ENCODE measurements around the gene COL20A1. TPM values are rescaled to one million over a fixed set of nuclear protein-coding genes. Genes with fewer than 3 reads are reported as not detected.

COL20A1 gene
- total RNA-seq, 4 donors from 2014 or later: not detected

DNA sequence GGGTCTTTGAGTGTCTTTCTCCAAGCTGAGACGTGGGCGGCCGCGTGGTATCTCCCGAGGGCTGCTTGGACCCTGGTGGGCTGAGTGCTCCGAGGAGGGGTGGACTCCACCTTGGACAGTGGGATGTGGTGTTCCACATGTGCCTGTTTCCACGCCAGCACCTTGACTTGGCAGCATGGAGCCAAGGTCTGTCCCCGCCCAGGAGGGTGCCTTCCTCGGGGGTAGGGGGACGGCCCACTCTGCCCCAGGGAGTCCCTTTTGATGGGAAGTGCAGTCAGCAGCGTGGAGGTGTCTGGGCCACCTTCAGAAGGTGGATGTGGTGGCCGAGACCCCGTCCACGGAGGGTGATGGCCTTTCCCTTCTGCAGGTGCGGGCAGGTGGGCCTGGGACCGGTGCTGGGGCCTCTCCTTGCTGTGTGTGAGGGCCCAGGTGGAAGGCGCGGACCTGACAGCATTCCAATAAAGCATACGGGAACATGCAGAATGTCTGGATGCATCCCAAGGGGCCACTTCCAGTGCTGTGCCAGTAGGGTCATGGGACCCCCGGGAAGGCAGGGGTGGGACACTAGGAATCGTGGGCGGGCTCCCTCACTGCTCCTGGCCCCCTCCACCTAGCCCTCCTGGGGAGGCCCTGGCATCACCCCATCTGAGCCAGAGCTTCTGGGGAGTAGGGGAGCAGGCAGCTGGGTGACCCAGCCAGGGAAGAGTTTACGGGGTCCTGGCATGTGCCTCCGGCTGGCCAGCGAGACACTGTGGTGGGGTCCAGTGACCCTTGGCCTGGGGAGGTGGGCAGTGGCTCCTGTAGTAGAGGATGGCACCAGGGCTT lies 3.5 kb upstream of the COL20A1 start:
- no peak for DNase-seq (ENCODE audit: low spot score in 2 of 2)
- TF ChIP-seq, protein P1, sequence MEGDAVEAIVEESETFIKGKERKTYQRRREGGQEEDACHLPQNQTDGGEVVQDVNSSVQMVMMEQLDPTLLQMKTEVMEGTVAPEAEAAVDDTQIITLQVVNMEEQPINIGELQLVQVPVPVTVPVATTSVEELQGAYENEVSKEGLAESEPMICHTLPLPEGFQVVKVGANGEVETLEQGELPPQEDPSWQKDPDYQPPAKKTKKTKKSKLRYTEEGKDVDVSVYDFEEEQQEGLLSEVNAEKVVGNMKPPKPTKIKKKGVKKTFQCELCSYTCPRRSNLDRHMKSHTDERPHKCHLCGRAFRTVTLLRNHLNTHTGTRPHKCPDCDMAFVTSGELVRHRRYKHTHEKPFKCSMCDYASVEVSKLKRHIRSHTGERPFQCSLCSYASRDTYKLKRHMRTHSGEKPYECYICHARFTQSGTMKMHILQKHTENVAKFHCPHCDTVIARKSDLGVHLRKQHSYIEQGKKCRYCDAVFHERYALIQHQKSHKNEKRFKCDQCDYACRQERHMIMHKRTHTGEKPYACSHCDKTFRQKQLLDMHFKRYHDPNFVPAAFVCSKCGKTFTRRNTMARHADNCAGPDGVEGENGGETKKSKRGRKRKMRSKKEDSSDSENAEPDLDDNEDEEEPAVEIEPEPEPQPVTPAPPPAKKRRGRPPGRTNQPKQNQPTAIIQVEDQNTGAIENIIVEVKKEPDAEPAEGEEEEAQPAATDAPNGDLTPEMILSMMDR (IDR thresholded peaks at IDR 0.05): no peak
- TF ChIP-seq POLR2A (IDR thresholded peaks at IDR 0.05): no peak
- WGBS, 2 donors: 84 to 85% methylated on average over 23 to 25 of the region's 25 CpGs
- no peak overlapping the region for H3K4me3 ChIP-seq (ENCODE audit: low read depth, poor library complexity, severe bottlenecking)
- intact Hi-C loops (cut with DNase I; ENCODE audit: low total_unique reads): no loop called here

DNA sequence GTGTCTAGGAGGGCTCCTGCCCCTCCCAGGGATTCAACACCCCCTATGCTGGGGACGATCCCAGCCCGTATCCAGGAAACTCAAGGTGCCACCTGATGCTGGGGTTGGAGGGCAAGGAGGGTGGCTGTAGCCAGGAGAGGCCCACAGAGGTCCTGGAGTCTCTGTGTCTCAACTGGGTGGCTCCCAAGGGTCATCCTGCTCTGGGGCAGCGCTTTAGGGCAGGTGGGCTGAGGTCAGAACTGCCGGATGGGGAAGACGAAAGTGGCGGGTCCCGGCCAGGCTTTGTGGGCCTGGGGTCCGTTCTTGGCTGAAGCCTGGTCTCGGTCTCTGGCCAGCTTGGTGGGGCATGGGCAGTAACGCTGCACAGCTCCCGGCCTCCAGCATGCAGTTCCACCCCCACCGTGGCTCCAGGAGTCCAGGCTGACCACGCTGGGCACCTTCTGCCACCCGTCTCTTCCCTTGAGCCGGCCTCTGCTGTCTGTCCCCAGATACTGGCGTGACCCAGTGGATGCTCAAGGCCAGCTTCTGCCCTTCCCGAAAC lies 2.8 kb upstream of the COL20A1 start:
- TF ChIP-seq POLR2A (IDR thresholded peaks at IDR 0.05): no peak
- TF ChIP-seq, protein P1 (IDR thresholded peaks at IDR 0.05): no peak
- WGBS, 2 donors: 66 to 76% methylated on average over 13 to 15 of the region's 17 CpGs
- DNase-seq (ENCODE audit: low spot score in 2 of 2): no peak
- intact Hi-C loops (cut with DNase I; ENCODE audit: low total_unique reads): no loop called here
- no peak overlapping the region for H3K4me3 ChIP-seq (ENCODE audit: low read depth, poor library complexity, severe bottlenecking)

DNA sequence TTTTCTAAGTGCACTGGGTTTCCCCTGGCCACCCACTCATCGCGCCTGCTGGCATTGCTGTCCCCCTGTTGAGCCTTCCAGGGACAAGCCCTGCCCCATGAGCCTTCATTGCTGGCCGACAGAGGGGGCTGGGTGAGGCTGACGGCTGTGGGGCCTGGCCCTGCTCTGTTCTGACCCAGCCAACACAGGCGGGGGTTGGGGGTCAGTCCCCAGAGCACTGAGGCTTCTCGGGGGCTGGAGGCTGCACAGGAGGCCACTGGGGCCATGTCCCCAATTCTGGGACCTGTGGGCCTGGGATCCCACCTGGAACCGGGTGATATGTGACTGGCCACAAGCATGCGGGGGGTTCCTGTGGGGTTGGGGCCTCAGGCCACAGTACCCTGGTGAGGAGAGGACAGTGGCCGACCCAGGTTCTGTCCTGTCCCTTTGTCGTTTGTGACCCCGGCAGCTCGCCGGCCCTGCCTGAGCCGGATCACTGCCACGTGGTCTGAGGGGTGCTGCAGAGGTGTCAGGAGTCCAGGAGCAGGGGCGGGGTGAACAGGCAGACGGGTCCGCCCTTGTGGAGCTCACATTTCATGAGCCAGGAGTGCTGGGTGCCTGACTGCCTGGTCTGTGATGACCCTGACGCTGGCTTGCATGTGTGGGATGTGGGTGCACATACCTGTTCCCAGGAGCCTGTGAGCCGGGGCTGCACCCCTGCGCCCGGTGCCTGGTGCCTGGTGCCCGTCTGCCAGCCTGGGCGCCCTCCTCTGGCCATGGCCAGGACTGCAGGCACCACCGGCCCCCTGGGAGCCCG lies 2.1 kb upstream of the COL20A1 start:
- intact Hi-C loops (cut with DNase I; ENCODE audit: low total_unique reads): no loop called here
- 29 to 39% methylated on average over 13 to 16 of the region's 26 CpGs for WGBS, 2 donors
- TF ChIP-seq, protein P1 (IDR thresholded peaks at IDR 0.05): no peak
- no peak for TF ChIP-seq POLR2A (IDR thresholded peaks at IDR 0.05)
- no peak for DNase-seq (ENCODE audit: low spot score in 2 of 2)
- no peak overlapping the region for H3K4me3 ChIP-seq (ENCODE audit: low read depth, poor library complexity, severe bottlenecking)

DNA sequence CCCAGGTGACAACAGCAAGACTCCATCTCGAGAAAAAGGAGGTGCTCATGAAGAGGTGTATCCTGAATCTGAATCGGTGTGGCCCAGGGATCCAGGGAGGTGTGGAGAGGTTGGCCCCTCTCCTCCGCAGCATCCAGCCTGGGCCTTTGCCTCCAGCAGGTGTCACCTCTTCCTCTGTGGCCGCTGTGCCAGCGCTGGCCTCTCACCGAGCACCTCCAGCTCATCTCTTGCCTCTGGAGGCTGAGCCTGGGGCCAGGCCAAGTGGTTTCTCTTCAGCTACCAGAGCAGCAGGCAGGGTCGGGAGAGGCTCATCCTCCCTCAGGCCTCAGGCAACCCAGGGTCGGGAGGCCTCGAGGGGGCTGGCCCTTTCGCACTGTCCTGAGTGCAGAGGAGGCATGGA lies 1.2 kb upstream of the COL20A1 start:
- 67 to 85% methylated on average over 6 to 10 of the region's 10 CpGs for WGBS, 2 donors
- TF ChIP-seq, protein P1 (IDR thresholded peaks at IDR 0.05): no peak
- TF ChIP-seq POLR2A (IDR thresholded peaks at IDR 0.05): no peak
- intact Hi-C loops (cut with DNase I; ENCODE audit: low total_unique reads): no loop called here
- no peak for DNase-seq (ENCODE audit: low spot score in 2 of 2)
- no peak overlapping the region for H3K4me3 ChIP-seq (ENCODE audit: low read depth, poor library complexity, severe bottlenecking)

DNA sequence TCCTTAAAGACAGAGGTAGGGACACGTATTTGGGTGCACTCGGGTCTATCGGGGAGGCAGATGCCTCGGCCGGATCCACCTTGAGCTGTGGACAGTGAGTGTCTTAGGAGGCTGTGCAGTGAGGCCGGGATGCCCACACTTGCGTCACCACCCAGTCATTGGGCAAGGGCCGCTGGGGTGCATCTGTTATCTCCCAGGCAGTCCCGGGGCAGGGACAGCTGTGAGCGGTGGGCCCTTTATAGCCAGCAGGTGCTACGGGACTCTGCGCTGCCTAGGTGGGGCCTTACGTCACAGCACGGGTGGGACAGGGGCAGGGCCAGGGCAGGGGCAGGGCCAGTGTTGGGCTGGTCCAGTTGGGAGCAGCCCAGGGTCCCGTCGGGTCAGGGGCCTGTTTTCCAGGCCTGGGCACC lies 689 bp upstream of the COL20A1 start:
- intact Hi-C loops (cut with DNase I; ENCODE audit: low total_unique reads): no loop called here
- H3K4me3 ChIP-seq (ENCODE audit: low read depth, poor library complexity, severe bottlenecking): no peak overlapping the region
- TF ChIP-seq, protein P1 (IDR thresholded peaks at IDR 0.05): no peak
- TF ChIP-seq POLR2A (IDR thresholded peaks at IDR 0.05): no peak
- WGBS, 2 donors: 73 to 82% methylated on average over 8 to 9 of the region's 16 CpGs
- no peak for DNase-seq (ENCODE audit: low spot score in 2 of 2)
